HG02973 (cell line): ENCODE measurements around the gene THADA.
"Not testable (repeated sequence)": the region's sequence is repeated elsewhere in the genome, so short reads cannot be mapped to it uniquely, and the experiment has no call there.

Experiments
- ATAC-seq: cut with Tn5 transposase; IDR thresholded peaks from one replicate; pipeline ENCODE4 v1.9.1; 2021; ENCODE audit warnings: moderate library complexity; ENCODE audit not compliant: unreplicated experiment

The THADA gene

GRCh38 chr2:43600596-43600995 is 4.8 kb upstream of the THADA start:
- ATAC-seq = not testable (repeated sequence)

- no peak for ATAC-seq
Measured at GRCh38 chr2:43594875-43595274, 963 bp downstream of the THADA start.

- ATAC-seq = no peak
Measured at GRCh38 chr2:43593254-43593653, 2.6 kb downstream of the THADA start.

GRCh38 chr2:43592443-43592842 is 3.4 kb downstream of the THADA start:
- no peak for ATAC-seq

GRCh38 chr2:43585708-43586107 is 10.1 kb downstream of the THADA start:
- ATAC-seq = no peak

- ATAC-seq = no peak
Measured at GRCh38 chr2:43579275-43579981, 16.4 kb downstream of the THADA start.

GRCh38 chr2:43576981-43577892 is 18.6 kb downstream of the THADA start:
- ATAC-seq = no peak

- no peak for ATAC-seq
Measured at GRCh38 chr2:43572244-43572643, 23.6 kb downstream of the THADA start.

GRCh38 chr2:43569921-43570320 is 25.9 kb downstream of the THADA start:
- peak; percentile 72 for ATAC-seq

GRCh38 chr2:43568228-43568627 is 27.6 kb downstream of the THADA start:
- no peak for ATAC-seq

- no peak for ATAC-seq
Measured at GRCh38 chr2:43566461-43566729, 29.4 kb downstream of the THADA start.

GRCh38 chr2:43563679-43564078 is 32.2 kb downstream of the THADA start:
- no peak for ATAC-seq

- ATAC-seq = no peak
Measured at GRCh38 chr2:43560231-43560547, 35.6 kb downstream of the THADA start.

GRCh38 chr2:43559391-43560230 is 36.2 kb downstream of the THADA start:
- ATAC-seq = peak; percentile 80

- no peak for ATAC-seq
Measured at GRCh38 chr2:43557196-43557595, 38.6 kb downstream of the THADA start.

- ATAC-seq = no peak
Measured at GRCh38 chr2:43556256-43556655, 39.6 kb downstream of the THADA start.

- no peak for ATAC-seq
Measured at GRCh38 chr2:43553341-43553855, 42.4 kb downstream of the THADA start.

- no peak for ATAC-seq
Measured at GRCh38 chr2:43551990-43552389, 43.8 kb downstream of the THADA start.

- ATAC-seq = not testable (repeated sequence)
Measured at GRCh38 chr2:43548381-43548780, 47.5 kb downstream of the THADA start.

GRCh38 chr2:43542285-43542933 is 53.4 kb downstream of the THADA start:
- ATAC-seq = no peak

- no peak for ATAC-seq
Measured at GRCh38 chr2:43541165-43541564, 54.7 kb downstream of the THADA start.
